ENCODE data around the gene PINK1. TPM values are rescaled to one million over a fixed set of nuclear protein-coding genes. Genes with fewer than 3 reads are reported as not detected.
A peak's percentile ranks its signal among the peaks of the same experiment; 100 is the strongest.

The PINK1 gene
- total RNA-seq, result 10 to 100 TPM; 55.6 to 67.4 (median 62.8) TPM

DNA sequence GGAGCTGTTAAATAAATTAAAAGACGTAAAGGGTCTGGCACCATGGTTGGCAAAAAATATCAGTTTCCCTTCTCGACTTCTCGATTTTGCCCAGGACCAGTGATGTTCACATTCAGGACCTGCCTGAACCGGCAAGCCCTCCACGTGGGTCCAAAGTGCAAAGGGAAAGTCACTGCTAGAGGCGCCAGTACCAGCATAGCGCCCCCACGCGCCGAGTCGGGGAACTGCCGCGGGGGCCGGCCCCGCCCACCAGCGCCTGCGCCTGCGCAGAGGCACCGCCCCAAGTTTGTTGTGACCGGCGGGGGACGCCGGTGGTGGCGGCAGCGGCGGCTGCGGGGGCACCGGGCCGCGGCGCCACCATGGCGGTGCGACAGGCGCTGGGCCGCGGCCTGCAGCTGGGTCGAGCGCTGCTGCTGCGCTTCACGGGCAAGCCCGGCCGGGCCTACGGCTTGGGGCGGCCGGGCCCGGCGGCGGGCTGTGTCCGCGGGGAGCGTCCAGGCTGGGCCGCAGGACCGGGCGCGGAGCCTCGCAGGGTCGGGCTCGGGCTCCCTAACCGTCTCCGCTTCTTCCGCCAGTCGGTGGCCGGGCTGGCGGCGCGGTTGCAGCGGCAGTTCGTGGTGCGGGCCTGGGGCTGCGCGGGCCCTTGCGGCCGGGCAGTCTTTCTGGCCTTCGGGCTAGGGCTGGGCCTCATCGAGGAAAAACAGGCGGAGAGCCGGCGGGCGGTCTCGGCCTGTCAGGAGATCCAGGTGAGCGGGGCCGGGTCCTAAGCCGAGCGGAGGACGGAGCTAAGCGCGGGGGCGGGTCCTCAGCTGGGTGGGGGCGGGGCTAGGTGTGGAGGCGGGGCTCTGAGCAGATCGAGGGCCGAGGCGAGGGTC, at the start of gene PINK1:
PINK1 (plus strand) TSS at position 269 of the 875 bp plus-strand sequence; CDS start at position 360, 91 bp downstream.
- no peaks in the 10 kb centered on the region for H3K27me3 ChIP-seq
- intact Hi-C loops (cut with DNase I; ENCODE audit: low total_unique reads), result no loop called here
- H3K9me3 ChIP-seq, result no peaks in the 10 kb centered on the region
- H3K4me1 ChIP-seq, result peaks cover 0 to 5% of the 10 kb centered on the region in 2 donors
- DNase-seq, result peak; percentile 72 to 89
- peak; percentile 90 to 94 for TF ChIP-seq POLR2A (IDR thresholded peaks at IDR 0.05)
- TF ChIP-seq, protein P1, sequence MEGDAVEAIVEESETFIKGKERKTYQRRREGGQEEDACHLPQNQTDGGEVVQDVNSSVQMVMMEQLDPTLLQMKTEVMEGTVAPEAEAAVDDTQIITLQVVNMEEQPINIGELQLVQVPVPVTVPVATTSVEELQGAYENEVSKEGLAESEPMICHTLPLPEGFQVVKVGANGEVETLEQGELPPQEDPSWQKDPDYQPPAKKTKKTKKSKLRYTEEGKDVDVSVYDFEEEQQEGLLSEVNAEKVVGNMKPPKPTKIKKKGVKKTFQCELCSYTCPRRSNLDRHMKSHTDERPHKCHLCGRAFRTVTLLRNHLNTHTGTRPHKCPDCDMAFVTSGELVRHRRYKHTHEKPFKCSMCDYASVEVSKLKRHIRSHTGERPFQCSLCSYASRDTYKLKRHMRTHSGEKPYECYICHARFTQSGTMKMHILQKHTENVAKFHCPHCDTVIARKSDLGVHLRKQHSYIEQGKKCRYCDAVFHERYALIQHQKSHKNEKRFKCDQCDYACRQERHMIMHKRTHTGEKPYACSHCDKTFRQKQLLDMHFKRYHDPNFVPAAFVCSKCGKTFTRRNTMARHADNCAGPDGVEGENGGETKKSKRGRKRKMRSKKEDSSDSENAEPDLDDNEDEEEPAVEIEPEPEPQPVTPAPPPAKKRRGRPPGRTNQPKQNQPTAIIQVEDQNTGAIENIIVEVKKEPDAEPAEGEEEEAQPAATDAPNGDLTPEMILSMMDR (IDR thresholded peaks at IDR 0.05), result peak; percentile 84 to 99 (median 98)
- H3K27ac ChIP-seq, result peak within 1 kb of the TSS; percentile 83 to 95
- H3K36me3 ChIP-seq, result no peaks in the 10 kb centered on the region
- peak within 1 kb of the TSS; percentile 53 to 97 for H3K4me3 ChIP-seq

DNA sequence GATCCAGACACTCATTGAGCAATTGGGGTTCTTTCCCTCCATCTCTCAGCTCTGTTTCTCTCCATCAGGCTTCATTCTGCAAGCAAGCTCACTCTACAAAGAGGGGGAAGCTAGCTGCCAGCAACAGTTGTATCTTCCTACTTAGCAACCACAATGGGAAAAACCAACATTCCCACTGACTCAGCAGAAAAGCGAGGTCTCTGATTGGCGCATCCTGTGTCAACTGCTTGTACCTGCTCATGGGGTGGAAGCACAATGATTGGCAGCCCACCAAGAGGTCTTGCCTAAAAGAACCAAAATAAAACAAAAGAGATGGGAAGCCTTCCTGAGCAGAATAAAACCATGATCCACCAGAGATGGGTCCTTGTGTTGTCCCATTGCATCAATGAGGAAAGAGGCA, 48.4 kb upstream of the PINK1 start:
- no peak for DNase-seq
- Histone ChIP-seq H3K36me3 (no peaks in the 10 kb centered on the region), H3K27ac (no peak overlapping the region), H3K4me3 (no peak overlapping the region), H3K9me3 (no peaks in the 10 kb centered on the region), H3K27me3 (no peaks in the 10 kb centered on the region), H3K4me1 (peaks cover 0 to 5% of the 10 kb centered on the region in 2 donors)
- no peak for TF ChIP-seq POLR2A (IDR thresholded peaks at IDR 0.05)
- TF ChIP-seq, protein P1 (IDR thresholded peaks at IDR 0.05), result no peak
- intact Hi-C loops (cut with DNase I; ENCODE audit: low total_unique reads), result no loop called here

DNA sequence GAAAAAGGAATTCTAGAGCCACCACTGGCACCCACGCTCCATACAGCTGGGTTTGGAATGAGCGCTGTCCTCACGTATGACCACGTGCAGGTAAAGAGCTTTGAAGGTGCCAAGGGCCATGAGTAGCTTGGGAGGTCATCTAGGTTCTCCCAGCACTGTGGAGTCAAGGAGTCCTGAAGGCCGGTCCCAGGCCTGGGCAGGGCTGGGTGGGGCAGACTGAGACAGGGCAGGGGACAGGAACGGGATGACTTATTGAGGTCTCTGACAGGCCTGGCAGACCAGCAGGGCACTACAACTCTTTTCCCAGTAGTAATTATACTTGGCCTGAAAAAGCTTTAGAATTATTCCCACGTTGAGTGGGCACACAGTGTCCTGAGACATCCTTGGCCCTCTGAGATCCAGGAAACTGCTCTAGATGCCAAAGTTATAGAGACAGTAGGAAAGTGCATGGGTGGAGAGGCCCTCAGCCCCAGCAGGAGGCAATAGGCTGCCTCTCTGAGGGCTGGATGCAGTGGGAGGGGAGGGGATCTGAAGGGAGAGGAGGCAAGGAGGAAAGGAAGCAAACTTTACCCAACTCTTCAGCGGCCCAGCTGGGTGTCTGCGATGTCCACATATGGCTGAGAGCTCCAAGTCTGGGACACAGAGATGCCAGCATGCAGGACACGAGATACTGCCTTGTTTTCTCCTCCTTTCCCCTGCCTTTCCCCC, 46.2 kb upstream of the PINK1 start:
- peak overlapping the region in 1 of 2 donors; percentile 34 for H3K27ac ChIP-seq
- H3K4me1 ChIP-seq, result peaks cover 0 to 5% of the 10 kb centered on the region in 2 donors
- no peaks in the 10 kb centered on the region for H3K27me3 ChIP-seq
- intact Hi-C loops (cut with DNase I; ENCODE audit: low total_unique reads), result no loop called here
- no peak for TF ChIP-seq POLR2A (IDR thresholded peaks at IDR 0.05)
- TF ChIP-seq, protein P1 (IDR thresholded peaks at IDR 0.05), result no peak
- no peak overlapping the region for H3K4me3 ChIP-seq
- H3K36me3 ChIP-seq, result no peaks in the 10 kb centered on the region
- DNase-seq, result peak in 1 of 2 donors; percentile 17
- no peaks in the 10 kb centered on the region for H3K9me3 ChIP-seq

DNA sequence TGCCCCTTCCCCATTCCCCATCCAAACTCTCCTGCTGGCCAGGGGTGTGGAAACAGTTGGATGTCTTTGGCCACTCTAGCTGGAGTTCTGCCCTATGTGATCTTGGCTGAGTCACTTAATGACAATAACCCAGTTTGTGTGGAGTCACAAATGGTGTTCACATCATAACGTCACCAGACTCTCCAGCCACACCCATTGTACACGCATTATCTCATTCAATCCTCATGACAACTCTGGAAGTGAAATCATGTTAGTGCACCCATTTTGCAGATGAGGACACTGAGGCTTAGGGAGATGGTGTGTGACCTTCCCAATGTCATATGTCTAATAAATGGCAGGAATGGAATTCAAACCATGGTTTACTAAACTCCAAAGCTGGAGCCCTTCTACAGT, 45.6 kb upstream of the PINK1 start:
- Histone ChIP-seq H3K36me3 (no peaks in the 10 kb centered on the region), H3K9me3 (no peaks in the 10 kb centered on the region), H3K27ac (peak overlapping the region in 1 of 2 donors; percentile 34), H3K27me3 (no peaks in the 10 kb centered on the region), H3K4me3 (no peak overlapping the region), H3K4me1 (peaks cover 0 to 5% of the 10 kb centered on the region in 2 donors)
- DNase-seq, result peak in 1 of 2 donors; percentile 22
- TF ChIP-seq, protein P1 (IDR thresholded peaks at IDR 0.05), result no peak
- no peak for TF ChIP-seq POLR2A (IDR thresholded peaks at IDR 0.05)
- intact Hi-C loops (cut with DNase I; ENCODE audit: low total_unique reads), result no loop called here
